KBM-7 (cell line): ENCODE results near the gene EFL1.
A peak's percentile ranks its signal among the peaks of the same experiment; 100 is the strongest.
"Not testable (repeated sequence)": the region's sequence is repeated elsewhere in the genome, so short reads cannot be mapped to it uniquely, and the experiment has no call there.

Source experiments
- DNase-seq: peaks from one replicate; pipeline ENCODE4 v3.0.0-alpha.2; 2015
- in situ Hi-C: fragments of 300-500 bp; cut with MboI; formaldehyde crosslinking; loops from 2 replicates; pipeline ENCODE4 v1.14.3; 2020; ENCODE audit warnings: low sequenced_read_pairs, low pct_unique_long_range_greater_than_20kb, mixed read lengths

EFL1 gene

DNA sequence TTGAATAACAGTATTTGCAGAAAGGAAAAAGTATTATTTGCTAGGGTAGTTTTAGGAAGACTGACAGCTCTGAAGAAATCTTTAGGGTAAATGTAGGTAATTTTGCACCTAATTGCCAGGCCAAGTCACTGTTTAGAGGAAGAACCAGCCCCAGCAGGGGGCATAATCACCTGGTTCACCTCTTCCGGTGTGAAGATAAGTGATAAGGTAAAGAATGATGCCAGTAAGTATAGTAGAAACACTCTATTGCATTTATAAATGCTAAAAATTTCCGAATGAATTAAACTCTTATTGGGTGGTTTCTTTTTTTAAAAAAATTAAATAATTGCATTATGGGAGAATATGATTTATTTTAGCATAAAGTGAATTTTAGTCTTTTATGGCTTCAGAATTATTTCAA, 21.8 kb upstream of the EFL1 start:
- in situ Hi-C loops, DNase-seq: not testable (repeated sequence)

DNA sequence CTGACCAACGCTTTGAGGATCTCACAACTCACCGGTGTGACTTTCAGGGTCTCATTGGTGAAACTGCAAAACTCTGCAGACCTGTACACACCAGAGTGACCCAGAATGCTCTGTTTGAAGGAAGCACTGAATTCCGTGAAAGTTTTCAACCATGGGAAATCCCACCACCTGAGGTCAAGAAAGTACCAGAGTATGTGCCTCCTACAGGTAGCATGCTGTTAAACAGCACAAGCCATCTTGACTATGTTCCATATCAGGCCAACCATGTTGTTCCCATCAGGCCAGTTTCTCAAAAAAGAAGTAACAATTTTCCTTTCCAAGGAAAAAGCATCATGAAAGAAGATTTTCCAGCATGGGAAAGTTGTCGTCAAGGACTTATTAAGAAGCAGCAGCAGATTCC, 19.9 kb upstream of the EFL1 start:
- in situ Hi-C loops, result not testable (repeated sequence)

DNA sequence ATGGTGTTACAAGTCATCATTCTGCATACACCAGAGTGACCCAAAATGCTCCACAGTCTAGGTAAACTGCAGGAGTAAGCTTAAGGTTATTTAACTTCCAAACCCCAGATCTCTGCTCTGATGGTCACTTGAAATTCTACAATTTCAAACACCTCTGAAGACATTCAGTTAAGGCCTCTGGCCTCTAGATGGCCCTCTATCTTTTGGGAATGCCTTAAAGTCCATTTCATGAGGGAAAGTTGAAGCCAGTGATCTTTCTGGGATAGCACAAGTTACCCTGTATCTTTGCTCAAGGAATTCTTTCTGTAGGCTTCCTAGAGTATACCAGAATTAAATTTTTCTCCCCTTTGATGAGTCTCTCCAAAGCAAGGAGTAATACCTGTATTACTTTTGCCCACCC, 18.7 kb upstream of the EFL1 start:
- DNase-seq, in situ Hi-C loops: not testable (repeated sequence)

More for the DNA sequence above, 19.9 kb upstream of the EFL1 start:
- DNase-seq, result not testable (repeated sequence)

DNA sequence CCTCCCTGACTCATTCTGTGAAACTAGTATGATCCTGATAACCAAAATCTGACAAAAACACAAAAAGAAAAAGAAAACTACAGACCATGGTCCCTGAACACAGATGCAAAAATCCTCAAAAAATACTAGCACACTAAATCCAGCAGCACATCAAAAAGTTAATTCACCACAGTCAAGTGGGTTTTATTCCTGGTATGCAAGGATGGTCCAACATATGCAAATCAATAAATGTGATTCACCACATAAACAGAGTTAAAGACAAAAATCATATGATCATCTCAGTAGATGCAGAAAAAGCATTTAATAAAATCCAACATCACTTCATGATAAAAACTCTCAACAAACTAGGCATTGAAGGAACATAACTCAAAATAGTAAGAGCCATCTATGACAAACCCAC, 12.9 kb upstream of the EFL1 start:
- in situ Hi-C loops, result no loop called here

DNA sequence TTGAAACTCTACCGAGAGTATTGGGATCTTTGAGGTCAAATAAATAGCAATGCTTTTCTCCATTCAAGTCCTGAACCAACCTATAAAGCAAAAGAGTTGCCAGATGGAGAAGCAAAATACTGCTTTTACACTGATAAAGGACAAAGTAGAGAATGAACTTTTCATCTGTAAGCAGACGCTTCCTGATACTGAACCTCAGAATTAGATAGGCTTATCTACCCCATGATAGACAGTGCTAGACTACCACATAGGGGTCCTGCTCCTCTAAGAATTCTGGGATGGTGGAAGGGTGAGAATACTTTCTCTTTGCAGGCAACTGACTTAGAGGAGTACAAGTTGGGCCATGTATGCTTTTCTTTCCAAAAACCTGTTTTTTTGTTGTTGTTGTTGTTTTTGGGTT, 9.6 kb upstream of the EFL1 start:
- DNase-seq, result no peak
- in situ Hi-C loops, result no loop called here

More for the DNA sequence above, 12.9 kb upstream of the EFL1 start:
- DNase-seq, result no peak

DNA sequence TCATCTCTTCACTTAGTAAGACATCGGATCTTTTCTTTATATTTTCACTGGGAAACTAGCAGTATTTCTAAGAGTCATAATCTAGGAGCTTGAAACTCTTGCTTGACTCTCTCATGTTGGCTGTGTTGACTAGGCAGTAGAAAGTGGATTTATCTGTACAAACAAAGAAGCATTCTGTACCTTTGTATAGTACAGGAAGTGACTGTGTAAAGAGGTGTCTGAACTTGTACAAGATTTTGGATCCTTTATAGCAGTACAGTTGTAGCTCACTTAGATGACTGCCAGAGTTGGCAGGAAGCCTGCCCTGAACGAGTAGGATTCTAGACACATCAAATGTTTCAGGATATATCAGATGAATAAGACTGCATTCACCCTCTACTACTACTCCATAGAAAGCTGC, 5.9 kb upstream of the EFL1 start:
- in situ Hi-C loops, DNase-seq: not testable (repeated sequence)

DNA sequence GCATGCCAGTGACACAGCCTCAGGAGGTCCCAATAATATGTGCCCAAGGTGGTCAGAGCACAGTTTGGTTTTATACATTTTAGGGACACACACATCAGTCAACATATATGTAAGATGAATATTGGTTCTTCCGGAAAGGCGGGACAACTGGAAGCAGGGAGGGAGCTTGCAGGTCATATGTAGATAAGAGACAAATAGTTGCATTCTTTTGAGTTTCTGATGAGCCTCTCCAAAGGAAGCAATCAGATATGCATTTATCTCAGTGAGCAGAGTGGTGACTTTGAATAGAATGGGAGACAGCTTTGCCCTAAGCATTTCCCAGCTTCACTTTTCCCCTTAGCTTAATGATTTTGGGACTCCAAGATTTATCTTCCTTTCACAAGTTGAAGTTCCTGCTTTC, 4.6 kb upstream of the EFL1 start:
- in situ Hi-C loops, result not testable (repeated sequence)

DNA sequence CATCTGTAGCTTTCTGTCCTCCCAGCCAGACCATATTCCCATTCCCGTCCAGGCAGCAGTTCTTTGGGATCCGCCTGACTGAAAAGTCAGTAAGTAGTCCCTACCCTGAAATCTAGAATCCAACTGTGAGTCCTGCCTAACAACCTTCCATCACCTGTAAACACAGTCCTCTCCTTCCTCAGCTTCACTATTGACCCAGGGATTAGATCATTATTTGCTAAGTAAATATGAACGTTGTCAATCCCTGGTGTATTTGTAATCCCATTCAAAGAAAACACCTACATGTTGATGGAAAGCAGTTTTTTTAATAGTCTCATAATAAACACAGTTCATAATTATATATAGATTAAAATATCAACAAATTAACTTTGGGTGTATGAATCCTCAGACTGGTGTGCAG, 816 bp upstream of the EFL1 start:
- in situ Hi-C loops, result no loop called here
- peak; percentile 12 for DNase-seq

More for the DNA sequence above, 4.6 kb upstream of the EFL1 start:
- not testable (repeated sequence) for DNase-seq

DNA sequence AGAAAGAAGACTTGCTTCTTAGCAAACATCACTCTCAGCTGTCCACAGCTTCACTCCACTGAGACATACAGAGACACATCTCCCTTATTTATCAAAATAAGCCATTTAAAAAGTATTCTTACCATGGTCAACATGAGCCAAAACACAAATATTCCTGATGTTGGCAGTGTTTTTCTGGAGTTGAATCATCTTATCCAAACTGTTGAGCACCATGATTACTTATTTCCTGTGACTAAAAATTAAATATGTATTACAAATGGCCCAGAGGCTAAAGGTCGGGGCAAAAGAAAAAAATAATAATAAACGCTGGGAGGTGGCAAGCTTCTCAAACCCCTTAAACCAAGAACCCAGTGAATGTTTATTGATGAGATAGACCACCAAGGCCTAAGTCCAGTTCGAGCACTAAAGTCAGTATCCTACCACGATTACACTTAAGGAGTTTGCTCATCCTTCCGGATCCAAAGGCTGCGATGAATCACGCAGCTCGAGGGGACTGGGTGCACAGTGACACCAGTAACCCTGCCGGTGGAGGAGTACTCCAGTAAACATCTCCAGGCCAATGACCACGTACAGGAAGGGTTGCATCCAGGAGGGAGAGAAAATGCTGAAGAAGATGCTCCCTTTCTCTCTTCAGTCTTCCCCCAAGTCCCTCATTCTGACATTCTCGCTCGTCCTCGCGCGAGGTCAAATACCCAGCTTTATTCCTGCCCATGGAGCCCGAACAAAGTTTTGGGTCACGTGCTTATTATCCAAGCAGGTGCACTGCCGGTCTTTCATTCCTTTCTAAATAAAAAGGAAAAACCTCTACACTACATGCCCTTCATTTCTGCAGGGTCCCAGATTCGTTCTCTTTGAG, 740 bp downstream of the EFL1 start:
- DNase-seq, result peak; percentile 64
- in situ Hi-C loops, result not testable (repeated sequence)

DNA sequence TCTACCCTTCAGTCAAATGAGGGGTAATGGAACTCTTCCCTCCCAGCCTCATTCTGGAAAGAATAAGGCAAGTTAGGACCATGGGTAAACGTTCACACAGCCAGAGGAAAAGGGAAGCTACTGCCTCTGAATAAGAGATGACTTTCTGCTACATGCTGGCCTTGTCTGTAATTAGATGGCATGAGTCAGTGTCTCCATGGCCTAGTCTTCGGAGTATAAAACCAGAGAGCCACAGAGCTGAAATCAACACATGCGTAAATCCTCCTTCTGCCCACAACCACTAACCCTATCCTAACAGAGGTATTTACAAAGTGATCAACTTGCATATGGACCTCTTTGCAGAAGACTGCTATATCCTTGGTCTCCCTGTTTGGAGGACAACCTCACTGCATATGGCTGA, 14.3 kb downstream of the EFL1 start:
- in situ Hi-C loops, result not testable (repeated sequence)
- DNase-seq, result peak; percentile 16

DNA sequence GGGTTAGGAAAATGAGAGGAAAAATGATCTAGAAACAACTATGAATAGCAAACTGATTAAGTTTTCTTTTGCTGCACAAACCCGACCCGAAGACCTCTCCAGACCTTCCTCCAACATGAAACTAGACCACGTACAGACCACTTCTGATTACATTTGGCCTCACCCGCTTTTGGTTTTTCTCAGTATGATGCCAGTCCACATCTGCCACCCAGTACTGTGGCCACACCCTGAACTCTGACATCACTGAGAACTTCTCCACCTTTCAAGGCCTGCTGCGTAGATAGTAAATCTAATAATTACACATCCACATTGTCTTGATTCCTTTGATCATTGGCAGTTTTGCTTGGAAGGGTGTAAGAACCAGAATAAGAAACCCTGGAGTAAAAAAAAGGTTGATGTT, 16.6 kb downstream of the EFL1 start:
- in situ Hi-C loops, DNase-seq: not testable (repeated sequence)

DNA sequence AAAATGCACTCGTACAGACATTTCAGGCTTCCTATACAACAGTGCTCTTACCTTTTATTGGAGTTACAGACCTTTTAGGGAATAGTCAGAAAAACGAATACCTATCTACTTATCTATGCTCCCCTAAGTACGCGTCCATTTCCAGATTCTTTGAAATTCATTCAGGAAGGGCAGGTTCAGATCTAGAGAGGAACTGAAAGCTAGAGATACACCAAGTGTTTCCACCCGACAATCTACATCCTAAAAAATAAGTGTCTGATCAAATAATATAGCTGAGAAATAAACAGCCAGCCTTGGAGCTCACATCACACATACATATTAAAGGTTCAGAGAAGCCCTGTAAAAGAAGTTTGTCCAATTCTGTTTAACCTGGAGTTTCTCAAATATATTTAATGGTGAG, 18.9 kb downstream of the EFL1 start:
- in situ Hi-C loops, DNase-seq: not testable (repeated sequence)

DNA sequence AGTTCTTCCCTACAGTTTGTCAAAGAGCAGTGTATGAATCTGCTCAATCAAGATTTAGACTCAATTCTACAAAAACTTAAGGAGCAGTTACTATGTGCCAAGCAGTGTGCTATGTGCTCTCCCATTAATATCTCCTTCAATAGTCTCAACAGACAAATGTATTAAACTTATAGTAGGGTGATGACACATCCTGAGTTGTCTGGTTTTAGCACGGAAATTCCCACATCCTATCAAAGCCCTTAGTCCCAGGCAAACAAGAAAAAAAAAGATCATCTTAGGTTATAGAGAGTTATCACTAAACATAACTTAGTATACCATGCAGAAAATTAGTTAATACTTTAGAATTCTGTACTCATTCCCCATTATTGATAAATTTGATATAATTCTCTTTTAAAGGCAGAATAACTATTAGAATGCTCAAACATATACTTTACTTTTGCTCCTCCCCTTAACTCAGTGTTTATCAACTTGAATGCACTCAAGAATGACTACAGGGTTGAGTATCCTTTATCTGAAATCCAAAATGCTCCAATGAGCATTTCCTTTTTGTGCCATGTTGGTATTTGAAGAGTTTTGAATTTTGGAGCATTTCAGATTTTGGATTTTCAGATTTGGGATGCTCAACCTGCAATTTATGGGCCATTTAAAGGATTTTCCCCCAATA, 20.6 kb downstream of the EFL1 start:
- in situ Hi-C loops, DNase-seq: not testable (repeated sequence)

DNA sequence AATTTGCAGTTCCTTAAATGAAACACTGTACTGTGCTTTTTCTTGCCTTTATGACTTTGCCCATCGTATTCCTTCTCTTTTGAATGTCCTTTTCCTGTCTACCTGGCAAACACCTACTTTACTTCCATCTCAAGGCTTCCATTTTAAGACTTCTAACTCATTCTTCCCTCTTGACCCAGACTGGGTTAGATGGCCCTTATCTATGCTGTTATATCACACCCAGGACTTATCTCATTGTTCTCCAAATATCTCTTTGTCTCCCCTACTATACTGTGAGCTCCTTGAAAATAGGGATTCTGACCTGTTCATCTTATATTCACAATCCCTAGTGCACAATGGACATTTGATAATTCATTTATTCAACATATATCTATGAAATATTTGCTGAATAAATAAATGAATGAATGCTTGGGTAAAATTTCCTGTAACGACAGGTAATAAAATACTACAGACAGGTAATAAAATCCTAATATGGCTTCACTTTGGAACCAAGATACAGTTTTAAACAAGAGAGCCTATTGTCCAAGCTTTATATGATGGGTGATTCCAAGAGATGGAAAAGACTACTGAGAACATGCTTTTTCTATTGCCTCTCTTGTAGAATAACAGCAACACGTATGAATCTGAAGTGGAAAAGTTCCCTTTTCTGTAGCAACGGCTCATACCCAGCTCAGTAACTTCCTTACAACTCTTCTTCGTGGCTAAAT, 22.7 kb downstream of the EFL1 start:
- DNase-seq, result no peak
- in situ Hi-C loops, result no loop called here

DNA sequence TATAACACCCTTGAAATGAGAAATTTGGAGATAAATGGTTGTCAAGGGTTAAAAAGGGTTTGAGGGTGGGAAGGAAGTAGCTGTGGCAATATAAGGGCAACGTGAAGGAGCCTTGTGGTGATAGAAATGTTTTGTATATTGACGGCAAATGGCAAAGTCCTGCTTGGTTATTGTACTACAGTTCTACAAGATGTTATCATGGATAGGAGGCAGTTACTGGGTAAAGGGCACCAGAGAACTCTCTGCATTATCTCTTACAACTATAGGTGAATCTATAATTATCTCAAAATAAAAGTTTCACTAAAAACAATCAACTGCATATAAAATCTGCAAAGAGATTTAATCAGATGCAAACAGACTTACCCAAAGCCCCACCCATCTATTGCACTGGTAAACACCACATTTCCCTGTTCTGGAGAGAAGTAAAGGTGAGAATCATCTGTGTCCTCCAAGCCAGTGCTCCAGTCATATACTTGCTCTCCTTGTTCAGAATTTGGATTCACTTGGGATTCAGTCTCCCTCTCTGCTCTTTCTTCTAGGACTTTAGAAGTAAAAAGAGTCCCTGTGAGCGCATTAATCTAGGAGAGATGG, 24.5 kb downstream of the EFL1 start:
- in situ Hi-C loops, DNase-seq: not testable (repeated sequence)

DNA sequence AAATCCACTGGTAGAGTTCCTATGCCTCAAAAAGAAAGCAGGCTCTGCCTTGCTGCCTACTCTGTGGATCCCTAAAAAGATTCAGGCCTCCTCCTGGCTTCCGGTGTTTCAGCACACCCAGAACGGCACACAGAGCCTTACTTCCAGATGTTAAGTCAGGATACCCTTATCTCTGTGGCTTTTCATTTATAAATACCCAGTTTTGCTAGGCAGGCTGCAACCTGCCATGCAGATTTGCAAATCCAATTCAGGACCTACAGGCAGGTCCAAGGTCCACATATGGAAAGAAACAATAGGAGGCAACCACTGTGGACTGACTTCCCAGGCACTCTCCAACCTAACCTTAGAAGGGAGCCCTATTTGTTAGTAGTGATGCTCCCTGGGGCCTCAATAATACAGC, 30.7 kb downstream of the EFL1 start:
- in situ Hi-C loops, result no loop called here
- no peak for DNase-seq

DNA sequence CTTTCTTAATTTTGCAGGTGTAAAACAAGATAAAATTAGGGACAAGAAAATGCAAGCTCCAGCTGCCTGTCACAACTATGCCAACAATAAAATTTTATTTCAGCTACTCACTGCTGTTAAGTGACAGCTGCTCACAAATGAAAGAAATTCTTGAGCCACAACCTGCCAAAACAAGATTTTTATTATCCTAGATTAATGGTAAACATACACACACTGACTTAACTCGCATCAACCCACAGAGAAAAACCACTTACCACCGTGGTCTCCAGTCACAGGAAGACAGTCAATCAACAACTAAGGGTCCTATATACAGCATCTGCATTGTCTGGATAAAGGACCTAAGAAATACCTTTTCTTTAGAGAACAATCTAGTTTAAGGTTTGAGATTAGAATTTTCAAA, 31.3 kb downstream of the EFL1 start:
- in situ Hi-C loops, result no loop called here
- no peak for DNase-seq

DNA sequence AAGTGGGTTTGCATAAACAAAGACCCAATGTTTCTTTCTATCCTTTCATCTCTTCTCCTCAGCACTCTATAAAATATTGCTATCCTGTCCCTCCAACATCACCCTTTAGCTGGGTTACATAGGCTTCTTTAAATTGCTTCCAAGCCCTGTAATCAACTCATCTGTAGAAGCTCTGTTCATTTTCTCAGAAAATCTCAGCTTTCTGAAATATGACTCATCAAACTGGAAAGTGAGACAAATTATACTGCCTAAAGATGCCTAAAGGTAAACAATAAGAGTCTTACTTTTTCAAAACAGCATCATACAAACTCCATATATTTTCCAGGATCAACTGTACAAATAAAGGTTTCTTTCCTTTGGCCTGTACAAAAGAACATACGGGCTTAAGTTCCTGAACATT, 33.8 kb downstream of the EFL1 start:
- no peak for DNase-seq
- in situ Hi-C loops, result no loop called here

DNA sequence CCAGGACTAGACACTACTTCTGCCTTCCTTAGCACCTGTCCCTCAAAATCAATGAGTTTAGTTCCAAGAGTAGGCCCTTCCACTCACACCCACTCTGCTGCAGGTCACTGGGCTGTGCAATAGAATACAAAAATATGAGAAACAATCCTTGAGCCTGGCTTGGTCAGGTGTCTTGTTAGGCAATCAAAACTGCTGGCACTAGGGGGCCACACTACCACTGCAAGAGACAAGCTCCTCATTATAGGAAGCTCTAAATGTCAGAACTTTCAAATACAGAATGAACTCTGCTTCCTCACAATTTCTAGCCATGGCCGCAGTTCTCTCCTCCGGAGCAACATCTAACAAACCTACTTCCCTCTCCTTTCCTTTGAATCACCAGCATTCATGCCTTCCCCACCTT, 41.0 kb downstream of the EFL1 start:
- in situ Hi-C loops, result loop anchor here (25.0 kb wide), 1 partner anchor 759 kb away; no protein-coding TSS in a partner anchor
- DNase-seq, result peak; percentile 43
